HEK293 (cell line): ENCODE measurements around the gene GCSAM.

Experiments used
- CTCF ChIA-PET: fragments of 350-600 bp; formaldehyde crosslinking; extraction: SDS; loops from one replicate; lab custom pipeline; 2021; ENCODE audit warnings: antibody characterized with exemption; lab: Yijun Ruan, JAX
- POLR2A ChIA-PET: fragments of 300-600 bp; formaldehyde crosslinking; extraction: SDS; loops from one replicate; lab custom pipeline; 2020; ENCODE audit warnings: antibody characterized with exemption, inconsistent platforms; lab: Yijun Ruan, JAX
- H3K27ac ChIP-seq: fragments of 200-500 bp; sonication (Bioruptor generic); 2 replicates; pipeline ENCODE4 v1.5.1; 2014; ENCODE audit warnings: low read depth, low read length, control low read depth, inconsistent platforms; ENCODE audit errors: extremely low read depth
- H3K36me3 ChIP-seq, 2 experiments: fragments of 200-500 bp in 1 of 2; sonication (Bioruptor generic) in 1 of 2; 1 replicate in 1 of 2; 2 replicates in 1 of 2; pipeline ENCODE4 v1.5.1; 2014 to 2017; ENCODE audit warnings: inconsistent platforms in 2 of 2, low read length in 2 of 2; ENCODE audit not compliant: control insufficient read depth in 2 of 2, insufficient read depth in 1 of 2
- H3K4me1 ChIP-seq: fragments of 200-500 bp; sonication (Bioruptor generic); 2 replicates; pipeline ENCODE4 v1.5.1; 2014; ENCODE audit warnings: mild to moderate bottlenecking, low read length, inconsistent platforms; ENCODE audit not compliant: control insufficient read depth, insufficient read depth
- H3K4me3 ChIP-seq: 2 replicates; pipeline ENCODE4 v1.5.1; 2011; ENCODE audit warnings: low read depth, mild to moderate bottlenecking, control low read depth, low read length, moderate library complexity
- H3K9me3 ChIP-seq: fragments of 200-500 bp; sonication (Bioruptor generic); 2 replicates; pipeline ENCODE4 v1.5.1; 2014; ENCODE audit warnings: low read depth, low read length, inconsistent platforms; ENCODE audit not compliant: control insufficient read depth, insufficient read depth
- BCL11B ChIP-seq: fragments of 450-650 bp; formaldehyde crosslinking; IDR thresholded peaks from 2 replicates; pipeline ENCODE4 v1.5.1; 2016; ENCODE audit warnings: low read depth, missing biosample characterization, missing genetic modification characterization
- GLIS2 ChIP-seq: fragments of 450-650 bp; formaldehyde crosslinking; IDR thresholded peaks from 2 replicates; pipeline ENCODE4 v1.5.1; 2016; ENCODE audit warnings: missing biosample characterization, missing genetic modification characterization
- HOXD13 ChIP-seq: sonication (generic); formaldehyde crosslinking; IDR thresholded peaks from 2 replicates; pipeline ENCODE4 v1.8.0; 2022; ENCODE audit warnings: missing genetic modification reagents, borderline replicate concordance
- OVOL3 ChIP-seq: fragments of 450-650 bp; formaldehyde crosslinking; IDR thresholded peaks from 2 replicates; pipeline ENCODE4 v1.5.1; 2016; ENCODE audit warnings: missing biosample characterization, missing genetic modification characterization
- SALL2 ChIP-seq: fragments of 450-650 bp; formaldehyde crosslinking; IDR thresholded peaks from 2 replicates; pipeline ENCODE4 v1.5.0; 2017; ENCODE audit warnings: missing biosample characterization, mild to moderate bottlenecking, missing genetic modification characterization, borderline replicate concordance
- SETDB1 ChIP-seq: IDR thresholded peaks from one replicate; pipeline ENCODE4 v1.6.1; 2017; ENCODE audit warnings: mild to moderate bottlenecking, low read length, moderate library complexity, mixed read lengths; ENCODE audit not compliant: insufficient read length
- SP2 ChIP-seq: fragments of 450-650 bp; formaldehyde crosslinking; IDR thresholded peaks from 2 replicates; pipeline ENCODE4 v1.5.1; 2016; ENCODE audit warnings: missing biosample characterization, missing genetic modification characterization
- TRIM28 ChIP-seq: IDR thresholded peaks from 2 replicates; pipeline ENCODE4 v1.6.1; 2011; ENCODE audit warnings: low read length, control low read depth, borderline replicate concordance
- ZFHX2 ChIP-seq: fragments of 450-650 bp; formaldehyde crosslinking; conservative IDR thresholded peaks from 2 replicates; pipeline ENCODE4 v1.5.1; 2016; ENCODE audit warnings: missing biosample characterization, missing genetic modification characterization
- ZFP69B ChIP-seq: fragments of 450-650 bp; formaldehyde crosslinking; IDR thresholded peaks from 2 replicates; pipeline ENCODE4 v1.5.1; 2016; ENCODE audit warnings: missing biosample characterization, missing genetic modification characterization
- ZNF10 ChIP-seq: fragments of 450-650 bp; formaldehyde crosslinking; IDR thresholded peaks from 2 replicates; pipeline ENCODE4 v1.5.1; 2017; ENCODE audit warnings: missing biosample characterization, missing genetic modification characterization
- ZNF138 ChIP-seq: fragments of 450-650 bp; formaldehyde crosslinking; IDR thresholded peaks from 2 replicates; pipeline ENCODE4 v1.5.1; 2016; ENCODE audit warnings: missing biosample characterization, missing genetic modification characterization, borderline replicate concordance
- ZNF169 ChIP-seq: fragments of 450-650 bp; formaldehyde crosslinking; IDR thresholded peaks from 2 replicates; pipeline ENCODE4 v1.5.1; 2016; ENCODE audit warnings: missing biosample characterization, missing genetic modification characterization
- ZNF266 ChIP-seq: fragments of 450-650 bp; formaldehyde crosslinking; IDR thresholded peaks from 2 replicates; pipeline ENCODE4 v1.5.1; 2016; ENCODE audit warnings: missing biosample characterization, missing genetic modification characterization, low read depth
- ZNF48 ChIP-seq: fragments of 450-650 bp; formaldehyde crosslinking; IDR thresholded peaks from 2 replicates; pipeline ENCODE4 v1.5.1; 2016; ENCODE audit warnings: missing biosample characterization, missing genetic modification characterization
- ZNF501 ChIP-seq: fragments of 450-650 bp; formaldehyde crosslinking; IDR thresholded peaks from 2 replicates; pipeline ENCODE4 v1.5.1; 2016; ENCODE audit warnings: missing biosample characterization, missing genetic modification characterization
- ZNF560 ChIP-seq: fragments of 450-650 bp; formaldehyde crosslinking; IDR thresholded peaks from 2 replicates; pipeline ENCODE4 v1.5.1; 2017; ENCODE audit warnings: missing biosample characterization, missing genetic modification characterization, borderline replicate concordance
- ZNF600 ChIP-seq: fragments of 450-650 bp; formaldehyde crosslinking; IDR thresholded peaks from 2 replicates; pipeline ENCODE4 v1.5.1; 2016; ENCODE audit warnings: missing biosample characterization, missing genetic modification characterization
- ZNF629 ChIP-seq: fragments of 450-650 bp; formaldehyde crosslinking; IDR thresholded peaks from 2 replicates; pipeline ENCODE4 v1.5.1; 2017; ENCODE audit warnings: missing biosample characterization, missing genetic modification characterization
- ZNF658 ChIP-seq: fragments of 450-650 bp; formaldehyde crosslinking; IDR thresholded peaks from 2 replicates; pipeline ENCODE4; 2016; ENCODE audit warnings: missing biosample characterization, missing genetic modification characterization
- ZNF830 ChIP-seq: fragments of 450-650 bp; IDR thresholded peaks from 2 replicates; pipeline ENCODE4 v1.5.0; 2018; ENCODE audit warnings: missing biosample characterization, missing genetic modification characterization, low read depth, mild to moderate bottlenecking, moderate library complexity
- TF ChIP-seq, protein P1 (sequence below): fragments of 450-650 bp; formaldehyde crosslinking; IDR thresholded peaks from 2 replicates; pipeline ENCODE4 v1.5.1; 2016; ENCODE audit warnings: missing biosample characterization, missing genetic modification characterization
- TF ChIP-seq, protein P2 (sequence below): fragments of 450-650 bp; formaldehyde crosslinking; IDR thresholded peaks from 2 replicates; pipeline ENCODE4 v1.5.1; 2016; ENCODE audit warnings: missing biosample characterization, missing genetic modification characterization
- TF ChIP-seq, protein P3 (sequence below): fragments of 450-650 bp; formaldehyde crosslinking; IDR thresholded peaks from 2 replicates; pipeline ENCODE4; 2016; ENCODE audit warnings: missing biosample characterization, missing genetic modification characterization
- TF ChIP-seq, protein P4 (sequence below): IDR thresholded peaks from 2 replicates; pipeline ENCODE4 v1.6.1; 2011; ENCODE audit warnings: mild to moderate bottlenecking, low read depth, low read length, borderline replicate concordance
- TF ChIP-seq, protein P5 (sequence below): fragments of 450-650 bp; formaldehyde crosslinking; IDR thresholded peaks from 2 replicates; pipeline ENCODE4 v1.5.1; 2016; ENCODE audit warnings: missing biosample characterization, missing genetic modification characterization
- TF ChIP-seq, protein P6 (sequence below): fragments of 450-650 bp; formaldehyde crosslinking; IDR thresholded peaks from 2 replicates; pipeline ENCODE4 v1.5.1; 2016; ENCODE audit warnings: missing biosample characterization, missing genetic modification characterization
- TF ChIP-seq, protein P7 (sequence below): fragments of 450-650 bp; formaldehyde crosslinking; IDR thresholded peaks from 2 replicates; pipeline ENCODE4 v1.5.1; 2016; ENCODE audit warnings: missing biosample characterization, missing genetic modification characterization

The GCSAM gene

DNA sequence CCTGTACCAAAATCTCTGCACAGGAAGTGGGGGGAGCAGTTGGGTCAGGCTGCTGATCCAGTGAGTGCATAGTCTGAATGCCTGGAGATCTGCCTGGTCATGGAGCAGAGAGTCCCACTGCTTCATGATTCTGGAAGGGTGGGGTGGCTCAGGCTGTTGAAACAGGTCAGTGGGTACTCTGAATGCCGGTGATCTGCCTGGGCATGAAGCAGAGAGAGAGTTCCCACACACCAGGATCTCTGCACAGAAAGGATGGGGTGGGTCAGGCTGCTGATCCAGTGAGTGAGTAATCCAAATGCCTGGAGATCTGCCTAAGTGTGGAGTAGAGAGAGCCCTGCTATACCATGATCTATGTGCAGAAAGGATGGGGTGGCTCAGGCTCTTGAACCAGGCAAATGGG lies 16.1 kb upstream of the GCSAM start (continued):
- TF ChIP-seq, protein P1, sequence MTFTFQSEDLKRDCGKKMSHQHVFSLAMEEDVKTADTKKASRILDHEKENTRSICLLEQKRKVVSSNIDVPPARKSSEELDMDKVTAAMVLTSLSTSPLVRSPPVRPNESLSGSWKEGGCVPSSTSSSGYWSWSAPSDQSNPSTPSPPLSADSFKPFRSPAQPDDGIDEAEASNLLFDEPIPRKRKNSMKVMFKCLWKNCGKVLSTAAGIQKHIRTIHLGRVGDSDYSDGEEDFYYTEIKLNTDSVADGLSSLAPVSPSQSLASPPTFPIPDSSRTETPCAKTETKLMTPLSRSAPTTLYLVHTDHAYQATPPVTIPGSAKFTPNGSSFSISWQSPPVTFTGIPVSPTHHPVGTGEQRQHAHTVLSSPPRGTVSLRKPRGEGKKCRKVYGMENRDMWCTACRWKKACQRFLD (tag by site-specific recombination): no peak
- TF ChIP-seq GLIS2 (tag by site-specific recombination): no peak
- TF ChIP-seq, protein P2, sequence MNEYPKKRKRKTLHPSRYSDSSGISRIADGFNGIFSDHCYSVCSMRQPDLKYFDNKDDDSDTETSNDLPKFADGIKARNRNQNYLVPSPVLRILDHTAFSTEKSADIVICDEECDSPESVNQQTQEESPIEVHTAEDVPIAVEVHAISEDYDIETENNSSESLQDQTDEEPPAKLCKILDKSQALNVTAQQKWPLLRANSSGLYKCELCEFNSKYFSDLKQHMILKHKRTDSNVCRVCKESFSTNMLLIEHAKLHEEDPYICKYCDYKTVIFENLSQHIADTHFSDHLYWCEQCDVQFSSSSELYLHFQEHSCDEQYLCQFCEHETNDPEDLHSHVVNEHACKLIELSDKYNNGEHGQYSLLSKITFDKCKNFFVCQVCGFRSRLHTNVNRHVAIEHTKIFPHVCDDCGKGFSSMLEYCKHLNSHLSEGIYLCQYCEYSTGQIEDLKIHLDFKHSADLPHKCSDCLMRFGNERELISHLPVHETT (tag by site-specific recombination): no peak
- no peak for TF ChIP-seq ZNF48
- TF ChIP-seq, protein P3, sequence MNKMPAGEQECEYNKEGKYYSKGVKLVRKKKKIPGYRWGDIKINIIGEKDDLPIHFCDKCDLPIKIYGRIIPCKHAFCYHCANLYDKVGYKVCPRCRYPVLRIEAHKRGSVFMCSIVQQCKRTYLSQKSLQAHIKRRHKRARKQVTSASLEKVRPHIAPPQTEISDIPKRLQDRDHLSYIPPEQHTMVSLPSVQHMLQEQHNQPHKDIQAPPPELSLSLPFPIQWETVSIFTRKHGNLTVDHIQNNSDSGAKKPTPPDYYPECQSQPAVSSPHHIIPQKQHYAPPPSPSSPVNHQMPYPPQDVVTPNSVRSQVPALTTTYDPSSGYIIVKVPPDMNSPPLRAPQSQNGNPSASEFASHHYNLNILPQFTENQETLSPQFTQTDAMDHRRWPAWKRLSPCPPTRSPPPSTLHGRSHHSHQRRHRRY (tag by site-specific recombination): no peak
- TF ChIP-seq BCL11B (tag by site-specific recombination): no peak
- TF ChIP-seq SP2 (tag by site-specific recombination): no peak
- no peak for TF ChIP-seq ZFP69B (tag by site-specific recombination)
- TF ChIP-seq OVOL3: no peak
- TF ChIP-seq ZNF169 (tag by site-specific recombination): no peak
- TF ChIP-seq ZNF658: no peak
- no peak for TF ChIP-seq ZNF560 (tag by site-specific recombination)
- TF ChIP-seq ZNF501 (tag by site-specific recombination): no peak
- TF ChIP-seq, protein P4, sequence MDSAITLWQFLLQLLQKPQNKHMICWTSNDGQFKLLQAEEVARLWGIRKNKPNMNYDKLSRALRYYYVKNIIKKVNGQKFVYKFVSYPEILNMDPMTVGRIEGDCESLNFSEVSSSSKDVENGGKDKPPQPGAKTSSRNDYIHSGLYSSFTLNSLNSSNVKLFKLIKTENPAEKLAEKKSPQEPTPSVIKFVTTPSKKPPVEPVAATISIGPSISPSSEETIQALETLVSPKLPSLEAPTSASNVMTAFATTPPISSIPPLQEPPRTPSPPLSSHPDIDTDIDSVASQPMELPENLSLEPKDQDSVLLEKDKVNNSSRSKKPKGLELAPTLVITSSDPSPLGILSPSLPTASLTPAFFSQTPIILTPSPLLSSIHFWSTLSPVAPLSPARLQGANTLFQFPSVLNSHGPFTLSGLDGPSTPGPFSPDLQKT: no peak

DNA sequence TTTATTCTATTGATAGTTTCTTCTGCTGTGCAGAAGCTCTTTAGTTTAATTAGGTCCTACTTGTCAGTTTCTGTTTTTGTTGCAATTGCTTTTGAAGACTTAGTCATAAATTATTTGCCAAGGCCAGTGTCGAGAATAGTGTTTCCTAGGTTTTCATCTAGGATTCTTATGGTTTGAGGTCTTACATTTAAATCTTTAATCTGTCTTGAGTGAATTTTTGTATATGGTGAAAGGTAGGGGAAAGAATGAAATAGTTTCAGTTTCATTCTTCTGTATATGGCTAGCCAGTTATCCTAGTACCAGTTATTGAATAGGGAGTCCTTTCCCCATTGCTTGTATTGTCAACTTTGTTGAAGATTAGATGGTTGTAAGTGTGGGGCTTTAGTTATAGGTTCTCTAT lies 10.6 kb upstream of the GCSAM start:
- POLR2A ChIA-PET: no interaction called here
- H3K27ac ChIP-seq: no peak overlapping the region
- CTCF ChIA-PET: interaction anchor here (0.7 kb wide), 1 partner anchor 234 kb away, joined by 3 read pairs; no protein-coding TSS in a partner anchor
- no peaks in the 10 kb centered on the region for H3K9me3 ChIP-seq
- no peaks in the 10 kb centered on the region for H3K36me3 ChIP-seq
- no peak overlapping the region for H3K4me3 ChIP-seq
- no peaks in the 10 kb centered on the region for H3K4me1 ChIP-seq
- TF ChIP-seq ZNF266 (no peak), BCL11B (tag by site-specific recombination) (no peak), SETDB1 (no peak), HOXD13 (CRISPR knock-in tag) (no peak), ZNF10 (no peak), SALL2 (tag by site-specific recombination) (no peak), TRIM28 (no peak), ZNF629 (tag by site-specific recombination) (no peak), ZFHX2 (tag by site-specific recombination) (no peak), ZNF830 (tag by site-specific recombination) (no peak), ZNF138 (tag by site-specific recombination) (no peak), ZNF600 (tag by site-specific recombination) (no peak)
- TF ChIP-seq, protein P1 (tag by site-specific recombination): no peak
- TF ChIP-seq, protein P5, sequence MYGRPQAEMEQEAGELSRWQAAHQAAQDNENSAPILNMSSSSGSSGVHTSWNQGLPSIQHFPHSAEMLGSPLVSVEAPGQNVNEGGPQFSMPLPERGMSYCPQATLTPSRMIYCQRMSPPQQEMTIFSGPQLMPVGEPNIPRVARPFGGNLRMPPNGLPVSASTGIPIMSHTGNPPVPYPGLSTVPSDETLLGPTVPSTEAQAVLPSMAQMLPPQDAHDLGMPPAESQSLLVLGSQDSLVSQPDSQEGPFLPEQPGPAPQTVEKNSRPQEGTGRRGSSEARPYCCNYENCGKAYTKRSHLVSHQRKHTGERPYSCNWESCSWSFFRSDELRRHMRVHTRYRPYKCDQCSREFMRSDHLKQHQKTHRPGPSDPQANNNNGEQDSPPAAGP (tag by site-specific recombination): no peak
- TF ChIP-seq, protein P6, sequence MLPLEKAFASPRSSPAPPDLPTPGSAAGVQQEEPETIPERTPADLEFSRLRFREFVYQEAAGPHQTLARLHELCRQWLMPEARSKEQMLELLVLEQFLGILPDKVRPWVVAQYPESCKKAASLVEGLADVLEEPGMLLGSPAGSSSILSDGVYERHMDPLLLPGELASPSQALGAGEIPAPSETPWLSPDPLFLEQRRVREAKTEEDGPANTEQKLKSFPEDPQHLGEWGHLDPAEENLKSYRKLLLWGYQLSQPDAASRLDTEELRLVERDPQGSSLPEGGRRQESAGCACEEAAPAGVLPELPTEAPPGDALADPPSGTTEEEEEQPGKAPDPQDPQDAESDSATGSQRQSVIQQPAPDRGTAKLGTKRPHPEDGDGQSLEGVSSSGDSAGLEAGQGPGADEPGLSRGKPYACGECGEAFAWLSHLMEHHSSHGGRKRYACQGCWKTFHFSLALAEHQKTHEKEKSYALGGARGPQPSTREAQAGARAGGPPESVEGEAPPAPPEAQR: no peak
- TF ChIP-seq, protein P7, sequence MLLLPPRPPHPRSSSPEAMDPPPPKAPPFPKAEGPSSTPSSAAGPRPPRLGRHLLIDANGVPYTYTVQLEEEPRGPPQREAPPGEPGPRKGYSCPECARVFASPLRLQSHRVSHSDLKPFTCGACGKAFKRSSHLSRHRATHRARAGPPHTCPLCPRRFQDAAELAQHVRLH (tag by site-specific recombination): no peak
